Activated naive CD8-positive, alpha-beta T cell treated with anti-CD3 and anti-CD28 coated beads, Interleukin-2, amount 10 ng/mL, durations not matched to agents 7 days and 5 days (primary cell): ENCODE measurements around the gene CACNA1D. TPM values are rescaled to one million over a fixed set of nuclear protein-coding genes. Genes with fewer than 3 reads are reported as not detected.

Experiments used
- ATAC-seq: fragments of 150-1000 bp; cut with Tn5 transposase; one replicate; pipeline ENCODE4 v1.10.0; 2021; ENCODE audit warnings: low read depth, moderate library complexity
- POLR2A ChIA-PET: fragments of 350-600 bp; sonication (Branson Sonifier 250); formaldehyde crosslinking; loops from one replicate; lab custom pipeline; 2021; ENCODE audit warnings: antibody characterized with exemption; lab: Charles Lee
- DNase-seq: peaks from one replicate; pipeline ENCODE4 v3.0.0; 2021
- H3K27ac Mint-ChIP-seq: one replicate; pipeline ENCODE4 v1.8.0; 2022; ENCODE audit warnings: mild to moderate bottlenecking, mixed read lengths
- H3K27me3 Mint-ChIP-seq: one replicate; pipeline ENCODE4 v1.8.0; 2022; ENCODE audit warnings: mild to moderate bottlenecking, moderate library complexity, mixed read lengths
- H3K36me3 Mint-ChIP-seq: one replicate; pipeline ENCODE4 v1.8.0; 2021; ENCODE audit warnings: mild to moderate bottlenecking, mixed read lengths
- H3K4me1 Mint-ChIP-seq: one replicate; pipeline ENCODE4 v1.8.0; 2021; ENCODE audit warnings: mixed read lengths
- H3K4me3 Mint-ChIP-seq: one replicate; pipeline ENCODE4 v1.8.0; 2022; ENCODE audit warnings: mild to moderate bottlenecking, moderate library complexity, mixed read lengths
- H3K9me3 Mint-ChIP-seq: one replicate; pipeline ENCODE4 v1.8.0; 2021; ENCODE audit warnings: mixed read lengths
- total RNA-seq, 2 experiments: library from RNA; stranded (reverse); gene quantifications; one replicate each; pipeline ENCODE4 v1.2.3, GENCODE V29; 2021

Gene CACNA1D
- total RNA-seq, 2 experiments from 2014 or later, result not detected

GRCh38 chr3:53845103-53845880 is 350.9 kb downstream of the CACNA1D start:
- no peak for ATAC-seq
- H3K27ac Mint-ChIP-seq, result no peak overlapping the region
- no peaks in the 10 kb centered on the region for H3K36me3 Mint-ChIP-seq
- POLR2A ChIA-PET, result no interaction called here
- no peaks in the 10 kb centered on the region for H3K4me1 Mint-ChIP-seq
- DNase-seq, result no peak
- H3K27me3 Mint-ChIP-seq, result peaks cover 54% of the 10 kb centered on the region
- peak overlapping the region; percentile 39 for H3K4me3 Mint-ChIP-seq
- no peaks in the 10 kb centered on the region for H3K9me3 Mint-ChIP-seq

- H3K27me3 Mint-ChIP-seq, result peaks cover 54% of the 10 kb centered on the region
- no peaks in the 10 kb centered on the region for H3K36me3 Mint-ChIP-seq
- ATAC-seq (peak; percentile 15), DNase-seq (peak; percentile 41)
- H3K4me1 Mint-ChIP-seq, result no peaks in the 10 kb centered on the region
- peak overlapping the region; percentile 35 for H3K4me3 Mint-ChIP-seq
- H3K9me3 Mint-ChIP-seq, result no peaks in the 10 kb centered on the region
- POLR2A ChIA-PET, result no interaction called here
- H3K27ac Mint-ChIP-seq, result no peak overlapping the region
Observed at GRCh38 chr3:53845881-53846133, 351.4 kb downstream of the CACNA1D start.

GRCh38 chr3:53846134-53846850 is 351.9 kb downstream of the CACNA1D start, which contains the start of the genes CHDH and IL17RB:
TSS of gene CHDH (minus strand) at chr3:53846419. CDS start at chr3:53824008, 22,411 bp downstream.
TSS of gene IL17RB (plus strand) at chr3:53846568. CDS start at chr3:53846589, 21 bp downstream.
- POLR2A ChIA-PET, result no interaction called here
- H3K36me3 Mint-ChIP-seq, result no peaks in the 10 kb centered on the region
- no peaks in the 10 kb centered on the region for H3K4me1 Mint-ChIP-seq
- no peaks in the 10 kb centered on the region for H3K9me3 Mint-ChIP-seq
- no peak within 1 kb of the TSS for H3K27ac Mint-ChIP-seq
- H3K27me3 Mint-ChIP-seq, result peaks cover 54% of the 10 kb centered on the region
- peak; percentile 43 for DNase-seq
- ATAC-seq, result peak; percentile 55
- peak within 1 kb of the TSS; percentile 50 for H3K4me3 Mint-ChIP-seq

GRCh38 chr3:53846851-53847155 is 352.4 kb downstream of the CACNA1D start:
- no peaks in the 10 kb centered on the region for H3K36me3 Mint-ChIP-seq
- no peaks in the 10 kb centered on the region for H3K4me1 Mint-ChIP-seq
- POLR2A ChIA-PET, result no interaction called here
- H3K27me3 Mint-ChIP-seq, result peaks cover 52% of the 10 kb centered on the region
- H3K4me3 Mint-ChIP-seq, result peak overlapping the region; percentile 50
- ATAC-seq, result no peak
- no peak for DNase-seq
- H3K27ac Mint-ChIP-seq, result no peak overlapping the region
- no peaks in the 10 kb centered on the region for H3K9me3 Mint-ChIP-seq

GRCh38 chr3:53849916-53850315 is 355.5 kb downstream of the CACNA1D start:
- no peaks in the 10 kb centered on the region for H3K9me3 Mint-ChIP-seq
- POLR2A ChIA-PET, result no interaction called here
- peaks cover 37% of the 10 kb centered on the region for H3K27me3 Mint-ChIP-seq
- no peaks in the 10 kb centered on the region for H3K36me3 Mint-ChIP-seq
- no peak for DNase-seq
- ATAC-seq, result no peak
- no peak overlapping the region for H3K27ac Mint-ChIP-seq
- no peak overlapping the region for H3K4me3 Mint-ChIP-seq
- H3K4me1 Mint-ChIP-seq, result no peaks in the 10 kb centered on the region

GRCh38 chr3:53850895-53851294 is 356.5 kb downstream of the CACNA1D start:
- no peak overlapping the region for H3K4me3 Mint-ChIP-seq
- ATAC-seq (no peak), DNase-seq (no peak)
- H3K36me3 Mint-ChIP-seq, result no peaks in the 10 kb centered on the region
- peaks cover 30% of the 10 kb centered on the region for H3K27me3 Mint-ChIP-seq
- H3K27ac Mint-ChIP-seq, result no peak overlapping the region
- no peaks in the 10 kb centered on the region for H3K9me3 Mint-ChIP-seq
- H3K4me1 Mint-ChIP-seq, result no peaks in the 10 kb centered on the region
- POLR2A ChIA-PET, result no interaction called here

GRCh38 chr3:53856964-53857363 is 362.6 kb downstream of the CACNA1D start:
- POLR2A ChIA-PET, result no interaction called here
- H3K4me1 Mint-ChIP-seq, result peaks cover 1% of the 10 kb centered on the region
- DNase-seq (no peak), ATAC-seq (no peak)
- H3K4me3 Mint-ChIP-seq, result no peak overlapping the region
- no peaks in the 10 kb centered on the region for H3K27me3 Mint-ChIP-seq
- H3K9me3 Mint-ChIP-seq, result no peaks in the 10 kb centered on the region
- H3K27ac Mint-ChIP-seq, result no peak overlapping the region
- peaks cover 4% of the 10 kb centered on the region for H3K36me3 Mint-ChIP-seq

- POLR2A ChIA-PET, result no interaction called here
- Mint-ChIP-seq H3K4me1 (peaks cover 1% of the 10 kb centered on the region), H3K4me3 (no peak overlapping the region), H3K9me3 (no peaks in the 10 kb centered on the region), H3K36me3 (peaks cover 12% of the 10 kb centered on the region), H3K27me3 (no peaks in the 10 kb centered on the region), H3K27ac (no peak overlapping the region)
- no peak for DNase-seq
- ATAC-seq, result no peak
Observed at GRCh38 chr3:53858096-53858741, 363.8 kb downstream of the CACNA1D start.

- POLR2A ChIA-PET, result no interaction called here
- no peaks in the 10 kb centered on the region for H3K9me3 Mint-ChIP-seq
- no peak overlapping the region for H3K27ac Mint-ChIP-seq
- no peaks in the 10 kb centered on the region for H3K27me3 Mint-ChIP-seq
- DNase-seq (no peak), ATAC-seq (no peak)
- H3K36me3 Mint-ChIP-seq, result peaks cover 12% of the 10 kb centered on the region
- H3K4me1 Mint-ChIP-seq, result peaks cover 1% of the 10 kb centered on the region
- H3K4me3 Mint-ChIP-seq, result no peak overlapping the region
Observed at GRCh38 chr3:53859178-53859577, 364.8 kb downstream of the CACNA1D start.

GRCh38 chr3:53860196-53860595 is 365.8 kb downstream of the CACNA1D start:
- Mint-ChIP-seq H3K36me3 (peaks cover 14% of the 10 kb centered on the region), H3K27me3 (no peaks in the 10 kb centered on the region), H3K27ac (no peak overlapping the region), H3K4me1 (peaks cover 4% of the 10 kb centered on the region), H3K9me3 (no peaks in the 10 kb centered on the region), H3K4me3 (no peak overlapping the region)
- DNase-seq, result no peak
- ATAC-seq, result no peak
- POLR2A ChIA-PET, result no interaction called here

- peaks cover 14% of the 10 kb centered on the region for H3K36me3 Mint-ChIP-seq
- H3K4me1 Mint-ChIP-seq, result peaks cover 4% of the 10 kb centered on the region
- no peaks in the 10 kb centered on the region for H3K9me3 Mint-ChIP-seq
- no peaks in the 10 kb centered on the region for H3K27me3 Mint-ChIP-seq
- H3K27ac Mint-ChIP-seq, result no peak overlapping the region
- H3K4me3 Mint-ChIP-seq, result no peak overlapping the region
- POLR2A ChIA-PET, result no interaction called here
- DNase-seq (no peak), ATAC-seq (no peak)
Observed at GRCh38 chr3:53862241-53862640, 367.8 kb downstream of the CACNA1D start.

GRCh38 chr3:53863145-53863544 is 368.7 kb downstream of the CACNA1D start:
- ATAC-seq, result no peak
- no peak for DNase-seq
- H3K4me3 Mint-ChIP-seq, result no peak overlapping the region
- H3K9me3 Mint-ChIP-seq, result no peaks in the 10 kb centered on the region
- H3K27ac Mint-ChIP-seq, result no peak overlapping the region
- H3K36me3 Mint-ChIP-seq, result peaks cover 15% of the 10 kb centered on the region
- POLR2A ChIA-PET, result no interaction called here
- peaks cover 3% of the 10 kb centered on the region for H3K4me1 Mint-ChIP-seq
- H3K27me3 Mint-ChIP-seq, result no peaks in the 10 kb centered on the region
